22Rv1 (cell line): ENCODE results near the gene GPR142.

ENCODE experiments used
- ZFX ChIP-seq: fragments of 450-650 bp; IDR thresholded peaks from 2 replicates; pipeline ENCODE4 v1.6.1; 2017; ENCODE audit warnings: antibody characterized with exemption, borderline replicate concordance
- TF ChIP-seq, protein P1 (sequence below): fragments of 450-650 bp; IDR thresholded peaks from 2 replicates; pipeline ENCODE4 v1.5.1; 2017; ENCODE audit warnings: mild to moderate bottlenecking

GRCh38 chr17:74359916-74360315, 7.4 kb upstream of the GPR142 start:
- TF ChIP-seq, protein P1, sequence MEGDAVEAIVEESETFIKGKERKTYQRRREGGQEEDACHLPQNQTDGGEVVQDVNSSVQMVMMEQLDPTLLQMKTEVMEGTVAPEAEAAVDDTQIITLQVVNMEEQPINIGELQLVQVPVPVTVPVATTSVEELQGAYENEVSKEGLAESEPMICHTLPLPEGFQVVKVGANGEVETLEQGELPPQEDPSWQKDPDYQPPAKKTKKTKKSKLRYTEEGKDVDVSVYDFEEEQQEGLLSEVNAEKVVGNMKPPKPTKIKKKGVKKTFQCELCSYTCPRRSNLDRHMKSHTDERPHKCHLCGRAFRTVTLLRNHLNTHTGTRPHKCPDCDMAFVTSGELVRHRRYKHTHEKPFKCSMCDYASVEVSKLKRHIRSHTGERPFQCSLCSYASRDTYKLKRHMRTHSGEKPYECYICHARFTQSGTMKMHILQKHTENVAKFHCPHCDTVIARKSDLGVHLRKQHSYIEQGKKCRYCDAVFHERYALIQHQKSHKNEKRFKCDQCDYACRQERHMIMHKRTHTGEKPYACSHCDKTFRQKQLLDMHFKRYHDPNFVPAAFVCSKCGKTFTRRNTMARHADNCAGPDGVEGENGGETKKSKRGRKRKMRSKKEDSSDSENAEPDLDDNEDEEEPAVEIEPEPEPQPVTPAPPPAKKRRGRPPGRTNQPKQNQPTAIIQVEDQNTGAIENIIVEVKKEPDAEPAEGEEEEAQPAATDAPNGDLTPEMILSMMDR = no peak
- TF ChIP-seq ZFX = no peak
